Urothelium cell line (cell line): ENCODE results near the gene NRTN.
"Not testable (repeated sequence)": the region's sequence is repeated elsewhere in the genome, so short reads cannot be mapped to it uniquely, and the experiment has no call there.

Experiments used
- DNase-seq: peaks from one replicate; pipeline ENCODE4 v3.0.0; 2011; ENCODE audit warnings: low spot score, mixed read lengths
- FAIRE-seq: peaks from 2 replicates; lab custom pipeline; 2011; peaks lifted over from hg19 to GRCh38; lab: Jason Lieb, UNC

NRTN gene

GRCh38 chr19:5804516-5805461 is at the start of gene NRTN:
Gene NRTN, plus strand, starts transcription at chr19:5805067. Its CDS starts 19,099 bp downstream, at chr19:5824166.
- no peak for FAIRE-seq

GRCh38 chr19:5762608-5763217 is 42.2 kb upstream of the NRTN start:
- FAIRE-seq = peak; percentile 30
- no peak for DNase-seq

More at GRCh38 chr19:5804516-5805461, at the start of gene NRTN:
- peak; percentile 80 for DNase-seq

DNA sequence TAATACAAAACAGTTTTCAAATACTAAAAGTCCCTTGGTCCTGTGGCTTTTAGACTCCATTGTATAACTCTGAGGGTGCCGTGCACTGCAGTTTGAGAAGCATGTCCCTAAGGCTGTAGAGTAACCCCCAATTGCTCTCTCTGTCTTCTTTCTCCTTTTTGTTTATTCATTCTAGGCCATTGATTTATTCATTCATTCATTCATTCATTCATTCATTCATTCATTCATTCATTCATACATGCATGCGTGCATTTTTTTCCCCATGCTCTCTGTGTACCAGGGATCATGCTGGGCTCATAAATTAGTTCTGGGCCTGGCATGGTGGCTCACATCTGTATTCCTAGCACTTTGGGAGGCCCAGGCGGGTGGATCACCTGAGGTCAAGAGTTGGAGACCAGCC is 39.6 kb upstream of the NRTN start:
- no peak for FAIRE-seq

DNA sequence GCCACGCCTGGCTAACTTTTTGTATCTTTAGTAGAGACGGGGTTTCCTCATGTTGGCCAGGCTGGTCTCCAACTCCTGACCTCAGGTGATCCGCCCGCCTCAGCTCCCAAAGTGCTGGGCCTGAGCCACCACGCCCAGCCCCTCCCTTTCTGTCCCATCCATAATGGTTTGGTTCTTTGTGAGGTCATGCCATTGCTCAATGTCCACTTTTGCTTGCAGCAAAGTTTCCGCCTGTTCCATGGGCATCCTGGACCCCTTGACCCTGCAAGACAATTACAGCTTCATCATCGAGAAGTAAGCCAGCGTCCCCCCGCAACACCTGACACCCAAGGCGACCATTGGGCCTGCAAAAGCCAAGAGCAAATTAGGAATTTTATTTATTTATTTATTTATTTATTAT is 36.9 kb upstream of the NRTN start:
- no peak for DNase-seq
- FAIRE-seq = no peak

More for the DNA sequence above, 39.6 kb upstream of the NRTN start:
- no peak for DNase-seq

- DNase-seq (no peak), FAIRE-seq (no peak)
These were observed 32.5 kb upstream of the NRTN start for GRCh38 chr19:5772416-5772815.

DNA sequence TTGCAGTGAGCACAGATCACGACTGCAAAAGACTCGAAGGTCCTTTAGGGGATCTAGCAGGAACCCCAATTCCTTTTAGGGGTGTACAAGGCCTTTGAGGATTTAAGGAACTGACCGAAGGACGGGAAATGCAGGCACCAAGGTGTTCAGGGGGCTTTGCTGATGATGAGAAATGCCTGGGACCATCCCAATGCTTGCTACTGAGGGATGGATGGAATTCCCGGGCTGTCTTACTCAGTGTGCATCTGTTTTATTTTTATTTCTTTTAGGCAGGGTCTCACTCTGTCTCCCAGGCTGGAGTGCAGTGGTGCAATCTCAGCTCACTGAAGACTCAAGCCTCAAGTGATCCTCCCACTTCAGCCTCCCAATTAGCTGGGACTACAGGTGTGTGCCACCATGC is 31.6 kb upstream of the NRTN start:
- DNase-seq = no peak
- no peak for FAIRE-seq

DNA sequence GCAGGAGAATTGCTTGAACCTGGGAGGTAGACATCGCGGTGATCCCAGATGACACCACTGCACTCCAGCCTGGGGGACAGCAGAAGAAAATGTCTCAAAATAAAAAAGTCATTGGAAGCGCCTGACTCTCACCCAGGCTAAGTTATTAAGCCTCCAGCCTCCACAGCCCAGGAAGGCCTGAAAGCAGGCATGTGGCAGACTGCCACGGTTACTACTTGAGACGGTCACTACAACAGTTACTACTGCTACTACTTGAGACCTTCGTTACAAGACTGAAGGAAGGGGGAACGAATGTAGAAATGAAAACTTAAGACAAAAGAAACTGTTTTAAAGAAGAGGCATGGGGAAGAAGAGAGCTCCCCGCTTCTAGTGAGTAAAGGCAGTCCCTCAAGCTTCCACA is 29.9 kb upstream of the NRTN start:
- DNase-seq (no peak), FAIRE-seq (no peak)

- FAIRE-seq (no peak), DNase-seq (no peak)
These were observed 29.1 kb upstream of the NRTN start for GRCh38 chr19:5775668-5776309.

DNA sequence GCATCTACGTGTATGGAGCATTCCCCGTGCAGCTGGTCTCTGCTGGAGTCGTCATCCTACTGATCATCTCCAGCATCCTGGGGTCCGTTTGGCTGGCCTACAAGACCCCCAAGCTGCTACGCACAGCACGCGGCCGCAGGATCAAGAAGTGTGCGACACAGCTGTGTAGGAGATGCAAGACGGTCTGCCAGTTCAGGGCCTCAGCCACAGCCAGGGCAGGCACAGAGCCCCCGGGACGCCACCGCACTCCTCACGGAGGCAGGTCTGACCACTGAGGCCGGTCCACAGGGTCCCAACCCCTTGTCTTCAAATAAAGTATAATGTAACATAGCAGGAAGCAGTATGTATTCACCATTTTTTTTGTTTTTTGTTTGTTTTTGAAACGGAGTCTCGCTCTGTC is 26.5 kb upstream of the NRTN start:
- FAIRE-seq (no peak), DNase-seq (no peak)

GRCh38 chr19:5780916-5781315 is 24.0 kb upstream of the NRTN start:
- not testable (repeated sequence) for FAIRE-seq, DNase-seq

DNA sequence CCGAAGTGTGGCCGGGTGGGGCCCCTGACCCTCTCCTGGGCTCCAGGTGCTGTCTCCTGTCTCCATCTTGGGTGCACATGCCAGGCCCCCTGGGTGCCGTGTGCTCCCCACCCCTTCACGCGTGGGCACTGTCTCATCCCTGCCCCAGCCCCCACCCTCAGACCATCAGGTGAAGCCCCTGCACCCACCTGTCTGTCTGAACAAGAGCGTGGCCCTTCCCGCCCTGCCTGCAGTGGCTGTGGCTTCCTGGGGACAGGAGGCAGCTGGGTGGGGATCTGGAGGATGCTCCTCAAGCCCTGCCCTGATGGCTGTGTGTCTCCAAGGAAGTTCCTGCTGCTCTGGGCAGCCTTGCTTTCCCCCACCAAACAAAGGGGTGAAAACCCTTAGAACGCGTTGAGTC is 22.5 kb upstream of the NRTN start:
- DNase-seq = no peak

DNA sequence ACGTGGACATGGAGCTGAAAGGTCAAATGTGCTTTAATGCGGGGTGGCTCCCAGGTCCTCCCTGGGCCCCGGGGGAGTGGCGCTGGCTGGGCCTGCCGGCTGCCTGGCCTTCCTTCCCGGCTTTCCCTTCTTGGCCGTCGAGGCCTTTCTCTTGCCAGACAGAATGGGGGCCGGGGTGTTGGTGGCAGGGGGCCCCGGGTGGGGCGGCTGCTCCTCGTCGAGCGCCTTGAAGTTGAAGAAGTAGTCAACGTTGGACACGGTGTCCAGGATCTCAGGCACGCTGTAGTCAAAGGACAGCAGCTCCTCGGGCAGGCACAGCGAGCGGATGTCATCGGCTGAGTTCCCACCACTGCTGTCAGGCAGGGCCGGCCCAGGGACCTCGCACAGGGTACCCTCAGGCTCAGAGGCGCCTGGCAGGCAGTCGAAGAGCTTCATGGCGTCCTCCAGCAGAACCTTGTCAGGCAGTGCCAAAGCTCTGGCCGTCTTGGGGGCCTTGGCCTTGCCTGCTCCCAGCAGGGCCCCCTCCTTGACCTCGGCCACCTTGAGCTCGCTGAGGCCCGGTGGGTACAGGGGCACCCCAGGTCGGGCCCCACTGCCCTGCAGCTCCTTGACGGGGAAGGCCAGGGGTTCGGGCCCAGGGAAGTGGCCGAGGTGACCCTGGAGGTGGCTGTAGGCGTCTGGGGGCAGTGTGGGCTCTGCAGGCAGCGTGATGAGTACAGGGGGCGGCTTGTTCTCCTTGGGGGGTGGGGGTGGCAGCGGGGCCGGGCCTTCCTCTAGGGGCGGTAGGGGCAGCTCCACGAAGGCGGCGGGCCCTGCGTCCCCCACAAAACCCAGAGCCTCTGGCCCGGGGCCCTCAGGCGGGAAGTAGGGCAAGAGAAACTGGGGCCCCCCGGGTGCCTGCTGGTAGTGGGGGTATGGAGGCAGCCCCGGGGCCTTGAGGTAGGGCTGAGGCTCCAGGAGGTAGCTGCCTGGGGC is 21.6 kb upstream of the NRTN start:
- DNase-seq (no peak), FAIRE-seq (no peak)

More for the DNA sequence above, 22.5 kb upstream of the NRTN start:
- FAIRE-seq = no peak

DNA sequence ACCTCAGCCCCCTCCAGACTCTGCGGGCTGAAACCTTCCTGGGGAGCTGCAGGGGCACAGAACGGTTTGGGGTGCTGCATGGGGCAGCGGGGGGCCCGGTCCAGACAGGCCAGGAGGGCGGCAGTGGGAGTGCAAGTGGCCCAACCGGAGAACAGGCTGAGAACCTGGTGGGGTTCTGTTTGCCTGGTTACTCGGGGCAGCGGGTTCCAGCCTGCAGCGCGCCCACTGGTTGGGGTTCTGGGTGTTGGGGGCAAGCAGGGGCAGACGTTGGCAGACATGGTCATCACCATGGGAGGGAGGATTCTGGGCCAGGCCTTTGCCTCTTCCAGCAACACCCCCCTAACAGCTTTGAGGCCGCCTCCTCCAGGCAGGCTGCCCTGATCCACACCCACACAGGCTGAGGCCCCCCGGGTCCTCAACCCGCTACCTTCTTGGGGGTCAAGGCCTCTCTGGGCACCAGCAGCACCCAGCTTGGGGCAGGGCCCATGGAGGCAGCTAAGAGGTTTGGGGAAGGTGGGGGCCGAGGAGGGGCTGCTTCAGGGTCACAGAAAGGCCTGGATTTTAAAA is 20.2 kb upstream of the NRTN start, which contains the start of gene PRR22:
PRR22 (minus strand) TSS at position 166 of the 567 bp plus-strand sequence; CDS start at position 80, 86 bp downstream.
- DNase-seq (no peak), FAIRE-seq (no peak)

GRCh38 chr19:5785423-5785822 is 19.4 kb upstream of the NRTN start:
- FAIRE-seq (no peak), DNase-seq (no peak)

- FAIRE-seq = peak; percentile 91
- DNase-seq = no peak
These were observed 18.1 kb upstream of the NRTN start for GRCh38 chr19:5786593-5787408.

- DNase-seq = no peak
- no peak for FAIRE-seq
These were observed 17.3 kb upstream of the NRTN start for GRCh38 chr19:5787409-5788182.

DNA sequence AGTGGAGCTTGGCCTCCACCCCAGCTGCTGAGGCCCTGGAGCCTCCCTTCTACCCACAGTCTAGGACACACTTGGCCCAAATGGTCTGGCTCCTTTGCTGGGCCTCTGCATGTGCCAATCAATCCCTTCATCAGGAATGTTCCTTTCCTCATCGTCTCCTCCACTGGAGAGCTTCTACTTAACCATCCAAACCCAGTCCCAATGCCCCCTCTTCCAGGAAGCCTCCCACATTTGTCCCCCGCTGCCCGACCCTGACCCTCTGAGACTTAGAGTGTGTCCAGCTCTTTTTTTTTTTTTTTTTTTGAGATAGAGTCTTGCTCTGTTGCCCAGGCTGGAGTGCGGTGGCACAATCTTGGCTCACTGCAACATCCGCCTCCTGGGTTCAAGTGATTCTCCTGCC is 16.4 kb upstream of the NRTN start:
- no peak for FAIRE-seq
- no peak for DNase-seq

- DNase-seq = no peak
- FAIRE-seq = no peak
These were observed 15.5 kb upstream of the NRTN start for GRCh38 chr19:5789351-5789761.
